Caco-2 (cell line): ENCODE data around the gene MMADHC. TPM values are rescaled to one million over a fixed set of nuclear protein-coding genes. Genes with fewer than 3 reads are reported as not detected.
A peak's percentile ranks its signal among the peaks of the same experiment; 100 is the strongest.

Source experiments
- BruUV-seq: library from RNA; stranded (reverse); fragments of 400-500 nt; replicated peaks from 2 replicates; lab custom pipeline; 2021; lab: Mats Ljungman, UMichigan
- CTCF ChIA-PET: fragments of 300-600 bp; sonication (Branson Sonifier 250); formaldehyde crosslinking; loops from one replicate; lab custom pipeline; 2022; ENCODE audit warnings: antibody characterized with exemption; lab: Charles Lee
- POLR2A ChIA-PET: fragments of 300-600 bp; sonication (Branson Sonifier 250); formaldehyde crosslinking; loops from one replicate; lab custom pipeline; 2022; ENCODE audit warnings: antibody characterized with exemption; lab: Charles Lee
- DNase-seq, 2 experiments: peaks; one replicate each; pipeline versions ENCODE4 v3.0.0 to v3.0.0-alpha.2; 2020 to 2022
- H3K27me3 ChIP-seq: replicated peaks from 2 replicates; pipeline ENCODE4 v1.6.0; 2011; ENCODE audit warnings: low read length; ENCODE audit not compliant: control insufficient read depth, insufficient read depth
- H3K36me3 ChIP-seq: 2 replicates; pipeline ENCODE4 v1.5.1; 2011; ENCODE audit warnings: low read length; ENCODE audit not compliant: control insufficient read depth, insufficient read depth
- H3K4me1 ChIP-seq: fragments of 250-450 bp; sonication (Bioruptor Pico); 2 replicates; pipeline ENCODE4 v1.5.1; 2020; ENCODE audit warnings: mild to moderate bottlenecking
- H3K4me3 ChIP-seq: 2 replicates; pipeline ENCODE4 v1.5.1; 2011; ENCODE audit warnings: low read depth, mild to moderate bottlenecking, control low read depth, low read length
- H3K9me3 ChIP-seq: fragments of 250-450 bp; sonication (Bioruptor Pico); 2 replicates; pipeline ENCODE4 v1.5.1; 2020; ENCODE audit warnings: mild to moderate bottlenecking, moderate library complexity
- H3K27ac Mint-ChIP-seq: one replicate; pipeline ENCODE4 v1.8.0; 2022; ENCODE audit warnings: mixed read lengths; ENCODE audit not compliant: unreplicated experiment
- H3K27me3 Mint-ChIP-seq: one replicate; pipeline ENCODE4 v1.8.0; 2022; ENCODE audit warnings: mixed read lengths; ENCODE audit not compliant: insufficient read depth, unreplicated experiment
- H3K36me3 Mint-ChIP-seq: one replicate; pipeline ENCODE4 v1.8.0; 2022; ENCODE audit warnings: mild to moderate bottlenecking, mixed read lengths; ENCODE audit not compliant: insufficient read depth, unreplicated experiment
- H3K4me1 Mint-ChIP-seq: one replicate; pipeline ENCODE4 v1.8.0; 2022; ENCODE audit warnings: low read depth, mixed read lengths; ENCODE audit not compliant: unreplicated experiment
- H3K4me3 Mint-ChIP-seq: one replicate; pipeline ENCODE4 v1.8.0; 2022; ENCODE audit warnings: mild to moderate bottlenecking, moderate library complexity, mixed read lengths; ENCODE audit not compliant: unreplicated experiment
- H3K9me3 Mint-ChIP-seq: one replicate; pipeline ENCODE4 v1.8.0; 2022; ENCODE audit warnings: mixed read lengths; ENCODE audit not compliant: unreplicated experiment
- CTCF ChIP-seq, 2 experiments: fragments of 200-600 bp in 1 of 2; IDR thresholded peaks; 1 replicate in 1 of 2; 2 replicates in 1 of 2; pipeline versions ENCODE4 v1.5.1 to v1.8.0; 2011 to 2022; ENCODE audit warnings: antibody characterized with exemption in 1 of 2, control low read depth in 1 of 2, inconsistent platforms in 1 of 2, low read depth in 1 of 2, low read length in 1 of 2, mild to moderate bottlenecking in 1 of 2, moderate library complexity in 1 of 2; ENCODE audit not compliant: insufficient read depth in 1 of 2, severe bottlenecking in 1 of 2, unreplicated experiment in 1 of 2
- intact Hi-C: fragments of 100-400 bp; cut with micrococcal nuclease; formaldehyde crosslinking; loops from one replicate; pipeline ENCODE4 v1.10.0; 2022; ENCODE audit not compliant: unreplicated experiment
- total RNA-seq: library from RNA; stranded (reverse); gene quantifications from 2 replicates; pipeline ENCODE4 v1.2.3, GENCODE V29; 2022

Gene MMADHC
- total RNA-seq, 1 experiment from 2014 or later: 132 TPM

- TF ChIP-seq CTCF (IDR thresholded peaks at IDR 0.05; ENCODE audit: insufficient read depth in 1 of 2, low read depth in 1 of 2, low read length in 1 of 2, severe bottlenecking in 1 of 2, unreplicated experiment in 1 of 2): peak; percentile 62 to 84
- Histone ChIP-seq H3K27me3 (no peaks in the 10 kb centered on the region), H3K4me3 (no peak overlapping the region), H3K36me3 (no peaks in the 10 kb centered on the region), H3K4me1 (peaks cover 7% of the 10 kb centered on the region; the same call in 1 of the 2 replicates), H3K9me3 (no peaks in the 10 kb centered on the region)
- CTCF ChIA-PET: interaction anchor here (0.7 to 1.5 kb wide), 3 partner anchors 54 to 249 kb away, joined by 3 to 5 read pairs (median 4); no protein-coding TSS in a partner anchor
- POLR2A ChIA-PET: interaction anchor here (1.2 kb wide), 1 partner anchor 230 kb away, joined by 4 read pairs; no protein-coding TSS in a partner anchor
- BruUV-seq: no TSS peak
- intact Hi-C loops: loop anchor here (1.0 to 5.0 kb wide), 6 partner anchors 173 to 544 kb away; partner anchors contain the start of gene LYPD6B
- no peaks in the 10 kb centered on the region for H3K4me1 Mint-ChIP-seq
- DNase-seq: peak in 1 of 2 experiments; percentile 55
- H3K27me3 Mint-ChIP-seq: no peaks in the 10 kb centered on the region
- no peak overlapping the region for H3K4me3 Mint-ChIP-seq
- H3K9me3 Mint-ChIP-seq: no peaks in the 10 kb centered on the region
- H3K36me3 Mint-ChIP-seq: peaks cover 5% of the 10 kb centered on the region
- H3K27ac Mint-ChIP-seq: no peak overlapping the region
Observed at GRCh38 chr2:149561309-149561926, 26.2 kb downstream of the MMADHC start.

- intact Hi-C loops: loop anchor here (2.0 to 5.0 kb wide), 3 partner anchors 171 to 521 kb away; partner anchors contain the start of gene LYPD6B
- ChIA-PET POLR2A (no interaction called here), CTCF (no interaction called here)
- no peaks in the 10 kb centered on the region for H3K4me1 Mint-ChIP-seq
- no peak for DNase-seq
- no peaks in the 10 kb centered on the region for H3K36me3 Mint-ChIP-seq
- H3K9me3 Mint-ChIP-seq: no peaks in the 10 kb centered on the region
- H3K9me3 ChIP-seq: no peaks in the 10 kb centered on the region
- no peaks in the 10 kb centered on the region for H3K27me3 ChIP-seq
- peaks cover 7% of the 10 kb centered on the region; the same call in 1 of the 2 replicates for H3K4me1 ChIP-seq
- no peaks in the 10 kb centered on the region for H3K36me3 ChIP-seq
- H3K4me3 ChIP-seq: no peak overlapping the region
- no peaks in the 10 kb centered on the region for H3K27me3 Mint-ChIP-seq
- H3K27ac Mint-ChIP-seq: no peak overlapping the region
- no peak for TF ChIP-seq CTCF (IDR thresholded peaks at IDR 0.05; ENCODE audit: insufficient read depth in 1 of 2, low read depth in 1 of 2, low read length in 1 of 2, severe bottlenecking in 1 of 2, unreplicated experiment in 1 of 2)
- BruUV-seq: no TSS peak
- H3K4me3 Mint-ChIP-seq: no peak overlapping the region
Observed at GRCh38 chr2:149559341-149560068, 28.1 kb downstream of the MMADHC start.

- no peak overlapping the region for H3K27ac Mint-ChIP-seq
- no peaks in the 10 kb centered on the region for H3K27me3 Mint-ChIP-seq
- H3K4me3 Mint-ChIP-seq: no peak overlapping the region
- H3K4me1 Mint-ChIP-seq: no peaks in the 10 kb centered on the region
- CTCF ChIA-PET: no interaction called here
- Histone ChIP-seq H3K4me1 (peaks cover 4% of the 10 kb centered on the region; the same call in 1 of the 2 replicates), H3K4me3 (no peak overlapping the region), H3K36me3 (no peaks in the 10 kb centered on the region), H3K9me3 (peaks cover 3% of the 10 kb centered on the region), H3K27me3 (no peaks in the 10 kb centered on the region)
- POLR2A ChIA-PET: no interaction called here
- intact Hi-C loops: no loop called here
- no peaks in the 10 kb centered on the region for H3K36me3 Mint-ChIP-seq
- no peak for TF ChIP-seq CTCF (IDR thresholded peaks at IDR 0.05; ENCODE audit: insufficient read depth in 1 of 2, low read depth in 1 of 2, low read length in 1 of 2, severe bottlenecking in 1 of 2, unreplicated experiment in 1 of 2)
- BruUV-seq: no TSS peak
- H3K9me3 Mint-ChIP-seq: peaks cover 12% of the 10 kb centered on the region
- DNase-seq: no peak
Observed at GRCh38 chr2:149556452-149556851, 31.1 kb downstream of the MMADHC start.
